HepG2 (cell line): ENCODE results near the gene MBLAC1. TPM values are rescaled to one million over a fixed set of nuclear protein-coding genes. Genes with fewer than 3 reads are reported as not detected.

Experiments
- CENPT ChIP-seq: sonication (generic); formaldehyde crosslinking; IDR thresholded peaks from 2 replicates; pipeline ENCODE4 v1.8.0; 2022; ENCODE audit warnings: low read depth, mild to moderate bottlenecking, moderate library complexity, missing genetic modification reagents
- CREM ChIP-seq, 2 experiments: sonication (generic) in 1 of 2; formaldehyde crosslinking in 1 of 2; IDR thresholded peaks; 2 replicates each; pipeline versions ENCODE4 v1.4.0 to v1.6.1; 2016 to 2020; ENCODE audit warnings: antibody characterized with exemption in 1 of 2, mild to moderate bottlenecking in 1 of 2, missing genetic modification reagents in 1 of 2
- MED13 ChIP-seq: sonication (generic); formaldehyde crosslinking; IDR thresholded peaks from 2 replicates; pipeline ENCODE4 v1.5.0; 2020; ENCODE audit warnings: missing genetic modification reagents
- NFIC ChIP-seq: IDR thresholded peaks from 2 replicates; pipeline ENCODE4 v1.6.1; 2012; ENCODE audit warnings: mild to moderate bottlenecking, low read length, inconsistent platforms
- NR3C1 ChIP-seq: sonication (generic); formaldehyde crosslinking; IDR thresholded peaks from 2 replicates; pipeline ENCODE4 v1.4.0; 2020; ENCODE audit warnings: missing genetic modification reagents
- SMAD9 ChIP-seq: sonication (generic); formaldehyde crosslinking; IDR thresholded peaks from 2 replicates; pipeline ENCODE4 v1.5.1; 2020; ENCODE audit warnings: mild to moderate bottlenecking, missing genetic modification reagents
- SYNCRIP ChIP-seq: fragments of 200-400 bp; formaldehyde crosslinking; IDR thresholded peaks from 2 replicates; pipeline ENCODE4 v1.6.1; 2018; ENCODE audit warnings: mild to moderate bottlenecking, low read depth, low read length; ENCODE audit not compliant: insufficient read depth
- TSC22D2 ChIP-seq: sonication (generic); formaldehyde crosslinking; IDR thresholded peaks from 2 replicates; pipeline ENCODE4 v1.5.1; 2020; ENCODE audit warnings: missing genetic modification reagents, mild to moderate bottlenecking, borderline replicate concordance
- ZBTB20 ChIP-seq: sonication (generic); formaldehyde crosslinking; IDR thresholded peaks from 2 replicates; pipeline ENCODE4 v1.8.1; 2023; ENCODE audit warnings: missing genetic modification reagents, low read depth, mild to moderate bottlenecking, borderline replicate concordance
- ZBTB21 ChIP-seq: sonication (generic); formaldehyde crosslinking; IDR thresholded peaks from 2 replicates; pipeline ENCODE4 v1.4.0; 2020; ENCODE audit warnings: missing genetic modification reagents
- ZBTB8A ChIP-seq: sonication (generic); formaldehyde crosslinking; IDR thresholded peaks from 2 replicates; pipeline ENCODE4 v1.4.0; 2020; ENCODE audit warnings: mild to moderate bottlenecking, low read depth, missing genetic modification reagents, borderline replicate concordance
- ZNF180 ChIP-seq: sonication (generic); formaldehyde crosslinking; IDR thresholded peaks from 2 replicates; pipeline ENCODE4 v1.4.0; 2020; ENCODE audit warnings: low read depth, missing genetic modification reagents, borderline replicate concordance
- ZNF331 ChIP-seq: sonication (generic); formaldehyde crosslinking; IDR thresholded peaks from 2 replicates; pipeline ENCODE4 v1.4.0; 2020; ENCODE audit warnings: missing genetic modification reagents
- ZNF350 ChIP-seq: sonication (generic); formaldehyde crosslinking; IDR thresholded peaks from 2 replicates; pipeline ENCODE4 v1.4.0; 2020; ENCODE audit warnings: mild to moderate bottlenecking, low read depth, missing genetic modification reagents, borderline replicate concordance
- ZNF383 ChIP-seq: sonication (generic); formaldehyde crosslinking; IDR thresholded peaks from 2 replicates; pipeline ENCODE4 v1.4.0; 2020; ENCODE audit warnings: missing genetic modification reagents, mild to moderate bottlenecking, borderline replicate concordance
- ZNF567 ChIP-seq: sonication (generic); formaldehyde crosslinking; IDR thresholded peaks from 2 replicates; pipeline ENCODE4 v1.8.1; 2023; ENCODE audit warnings: mild to moderate bottlenecking, missing genetic modification reagents, borderline replicate concordance
- ZNF737 ChIP-seq: sonication (generic); formaldehyde crosslinking; IDR thresholded peaks from 2 replicates; pipeline ENCODE4 v1.5.0; 2020; ENCODE audit warnings: missing genetic modification reagents, mild to moderate bottlenecking, borderline replicate concordance
- ZNF776 ChIP-seq: sonication (generic); formaldehyde crosslinking; IDR thresholded peaks from 2 replicates; pipeline ENCODE4 v1.4.0; 2020; ENCODE audit warnings: mild to moderate bottlenecking, missing genetic modification reagents
- polyA plus RNA-seq, 8 experiments: library from polyadenylated mRNA; depleted of rRNA in 3 of 8; stranded (reverse) in 7 of 8; unstranded in 1 of 8; fragments of >200 nt; fragmentation: Illumina TruSeq in 4 of 8; extraction: Trizol in 4 of 8; gene quantifications; 2 replicates each; pipeline versions ENCODE4 v1.2.1 to v1.2.3, GENCODE V29; 2011 to 2016; ENCODE audit warnings: low read depth in 4 of 8, missing spikeins in 1 of 8, mixed read lengths in 1 of 8; ENCODE audit not compliant: insufficient read depth in 1 of 8
- total RNA-seq, 5 experiments: library from RNA; depleted of rRNA; stranded (reverse); fragments of >200 nt; fragmentation: Illumina TruSeq; extraction: Trizol; gene quantifications; 2 replicates each; pipeline ENCODE4 v1.2.3, GENCODE V29; 2016; ENCODE audit warnings: low read depth in 1 of 5
- TF ChIP-seq, protein P1 (sequence below): sonication (generic); formaldehyde crosslinking; IDR thresholded peaks from 2 replicates; pipeline ENCODE4 v1.8.1; 2023; ENCODE audit warnings: mild to moderate bottlenecking, missing genetic modification reagents
- TF ChIP-seq, protein P2 (sequence below): sonication (generic); formaldehyde crosslinking; IDR thresholded peaks from 2 replicates; pipeline ENCODE4 v1.4.0; 2020; ENCODE audit warnings: low read depth, mild to moderate bottlenecking, missing genetic modification reagents
- TF ChIP-seq, protein P3 (sequence below): IDR thresholded peaks from 2 replicates; pipeline ENCODE4 v1.6.1; 2012; ENCODE audit warnings: inconsistent platforms
- TF ChIP-seq, protein P4 (sequence below): sonication (generic); formaldehyde crosslinking; IDR thresholded peaks from 2 replicates; pipeline ENCODE4 v1.8.0; 2022; ENCODE audit warnings: mild to moderate bottlenecking, missing genetic modification reagents

MBLAC1 gene
- total and polyA plus RNA-seq, 2 of the 13 experiments (the other 11 are each of a cell fraction or from before 2014, with no cell fraction given): 0.79 to 2.1 TPM

DNA sequence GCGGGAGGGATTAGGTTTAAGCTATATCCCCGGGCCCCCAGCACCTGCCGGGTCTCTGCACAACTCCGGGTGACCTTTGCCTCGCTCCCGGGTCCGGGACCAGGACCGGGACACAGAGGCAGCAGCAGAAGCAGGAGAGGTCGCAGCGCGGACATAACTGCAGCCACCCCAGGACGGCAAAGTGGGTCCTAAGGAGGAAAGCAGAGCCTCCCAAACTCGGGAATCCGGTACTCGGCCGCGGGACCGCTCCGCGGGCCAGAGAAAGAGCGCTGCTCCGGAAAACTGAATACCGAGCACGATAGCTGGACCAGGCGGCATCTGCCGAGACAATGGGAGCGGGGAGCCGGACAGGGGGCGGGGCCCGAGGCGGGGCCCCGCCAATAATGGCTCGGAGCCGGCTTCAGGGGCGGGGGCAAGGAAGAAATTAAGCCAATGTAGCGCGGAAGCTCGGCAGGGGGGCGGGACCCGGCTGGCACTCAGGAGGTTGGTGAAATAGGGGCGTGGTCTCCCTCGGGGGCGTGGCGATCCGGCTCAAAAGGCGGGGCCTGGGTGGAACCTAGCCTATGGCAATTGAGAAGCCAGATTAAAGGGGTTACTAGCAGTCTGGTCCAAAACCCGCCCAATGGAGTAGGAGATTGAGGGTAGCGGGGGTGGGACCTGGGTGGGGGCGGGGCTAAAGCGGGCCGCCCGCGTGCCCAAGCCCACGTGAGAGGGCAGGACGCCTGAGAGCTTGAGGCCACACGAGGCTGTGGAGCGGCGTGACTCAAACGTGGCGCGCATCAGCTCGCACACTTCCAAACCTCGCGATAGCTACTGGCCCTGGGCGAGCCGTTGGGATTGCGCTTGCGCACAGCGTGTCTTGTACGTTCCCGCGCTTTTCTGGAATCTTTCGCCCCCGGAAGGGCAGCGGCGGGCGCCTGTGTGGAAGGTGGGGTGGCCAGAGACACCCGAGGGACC is 50.6 kb downstream of the MBLAC1 start, which contains the start of the genes GPC2 and STAG3 (continued):
- TF ChIP-seq, protein P1, sequence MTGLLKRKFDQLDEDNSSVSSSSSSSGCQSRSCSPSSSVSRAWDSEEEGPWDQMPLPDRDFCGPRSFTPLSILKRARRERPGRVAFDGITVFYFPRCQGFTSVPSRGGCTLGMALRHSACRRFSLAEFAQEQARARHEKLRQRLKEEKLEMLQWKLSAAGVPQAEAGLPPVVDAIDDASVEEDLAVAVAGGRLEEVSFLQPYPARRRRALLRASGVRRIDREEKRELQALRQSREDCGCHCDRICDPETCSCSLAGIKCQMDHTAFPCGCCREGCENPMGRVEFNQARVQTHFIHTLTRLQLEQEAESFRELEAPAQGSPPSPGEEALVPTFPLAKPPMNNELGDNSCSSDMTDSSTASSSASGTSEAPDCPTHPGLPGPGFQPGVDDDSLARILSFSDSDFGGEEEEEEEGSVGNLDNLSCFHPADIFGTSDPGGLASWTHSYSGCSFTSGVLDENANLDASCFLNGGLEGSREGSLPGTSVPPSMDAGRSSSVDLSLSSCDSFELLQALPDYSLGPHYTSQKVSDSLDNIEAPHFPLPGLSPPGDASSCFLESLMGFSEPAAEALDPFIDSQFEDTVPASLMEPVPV: 0 out of 2 replicates have a peak, but pooled peaks have one; percentile 40
- TF ChIP-seq SYNCRIP (no peak), ZBTB8A (CRISPR knock-in tag) (no peak), ZBTB20 (CRISPR knock-in tag) (no peak), CENPT (no peak), NFIC (no peak), ZNF383 (CRISPR knock-in tag) (no peak), ZNF350 (CRISPR knock-in tag) (no peak), MED13 (CRISPR knock-in tag) (0 out of 2 replicates have a peak, but pooled peaks have one; percentile 25), SMAD9 (CRISPR knock-in tag) (no peak), NR3C1 (no peak), CREM (IDR thresholded peaks at IDR 0.05) (no peak), CREM (CRISPR knock-in tag; IDR thresholded peaks at IDR 0.05) (no peak), ZNF180 (CRISPR knock-in tag) (no peak), ZNF567 (CRISPR knock-in tag) (no peak), ZNF737 (no peak), ZNF331 (CRISPR knock-in tag) (no peak), ZNF776 (CRISPR knock-in tag) (0 out of 2 replicates have a peak, but pooled peaks have one; percentile 24), TSC22D2 (no peak), ZBTB21 (CRISPR knock-in tag) (no peak)
- TF ChIP-seq, protein P2, sequence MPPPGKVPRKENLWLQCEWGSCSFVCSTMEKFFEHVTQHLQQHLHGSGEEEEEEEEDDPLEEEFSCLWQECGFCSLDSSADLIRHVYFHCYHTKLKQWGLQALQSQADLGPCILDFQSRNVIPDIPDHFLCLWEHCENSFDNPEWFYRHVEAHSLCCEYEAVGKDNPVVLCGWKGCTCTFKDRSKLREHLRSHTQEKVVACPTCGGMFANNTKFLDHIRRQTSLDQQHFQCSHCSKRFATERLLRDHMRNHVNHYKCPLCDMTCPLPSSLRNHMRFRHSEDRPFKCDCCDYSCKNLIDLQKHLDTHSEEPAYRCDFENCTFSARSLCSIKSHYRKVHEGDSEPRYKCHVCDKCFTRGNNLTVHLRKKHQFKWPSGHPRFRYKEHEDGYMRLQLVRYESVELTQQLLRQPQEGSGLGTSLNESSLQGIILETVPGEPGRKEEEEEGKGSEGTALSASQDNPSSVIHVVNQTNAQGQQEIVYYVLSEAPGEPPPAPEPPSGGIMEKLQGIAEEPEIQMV (CRISPR knock-in tag): no peak
- TF ChIP-seq, protein P3, sequence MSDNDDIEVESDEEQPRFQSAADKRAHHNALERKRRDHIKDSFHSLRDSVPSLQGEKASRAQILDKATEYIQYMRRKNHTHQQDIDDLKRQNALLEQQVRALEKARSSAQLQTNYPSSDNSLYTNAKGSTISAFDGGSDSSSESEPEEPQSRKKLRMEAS: peak; percentile 93
- TF ChIP-seq, protein P4, sequence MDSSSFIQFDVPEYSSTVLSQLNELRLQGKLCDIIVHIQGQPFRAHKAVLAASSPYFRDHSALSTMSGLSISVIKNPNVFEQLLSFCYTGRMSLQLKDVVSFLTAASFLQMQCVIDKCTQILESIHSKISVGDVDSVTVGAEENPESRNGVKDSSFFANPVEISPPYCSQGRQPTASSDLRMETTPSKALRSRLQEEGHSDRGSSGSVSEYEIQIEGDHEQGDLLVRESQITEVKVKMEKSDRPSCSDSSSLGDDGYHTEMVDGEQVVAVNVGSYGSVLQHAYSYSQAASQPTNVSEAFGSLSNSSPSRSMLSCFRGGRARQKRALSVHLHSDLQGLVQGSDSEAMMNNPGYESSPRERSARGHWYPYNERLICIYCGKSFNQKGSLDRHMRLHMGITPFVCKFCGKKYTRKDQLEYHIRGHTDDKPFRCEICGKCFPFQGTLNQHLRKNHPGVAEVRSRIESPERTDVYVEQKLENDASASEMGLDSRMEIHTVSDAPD (CRISPR knock-in tag): no peak
